Natural killer cell (primary cell): ENCODE measurements around the gene NPLOC4. TPM values are rescaled to one million over a fixed set of nuclear protein-coding genes. Genes with fewer than 3 reads are reported as not detected.

ENCODE experiments used
- ATAC-seq, 3 donors: fragments of 150-1000 bp in 2 of 3; fragments of 200-7000 bp in 1 of 3; cut with Tn5 transposase; 1 replicate in 1 of 3; 2 replicates in 2 of 3; pipeline ENCODE4 v1.10.0; 2021; ENCODE audit warnings: mild to moderate bottlenecking in 2 of 3, moderate library complexity in 2 of 3
- DNase-seq, 2 donors: peaks; one replicate each; pipeline versions ENCODE4 v3.0.0 to v3.0.0-alpha.2; 2013 to 2021; ENCODE audit warnings: mixed read lengths in 1 of 2
- H3K27ac ChIP-seq: one replicate; pipeline ENCODE4 v1.5.1; 2013; ENCODE audit warnings: mild to moderate bottlenecking, low read length
- H3K27me3 ChIP-seq: one replicate; pipeline ENCODE4 v1.6.1; 2013; ENCODE audit warnings: low read length; ENCODE audit not compliant: control insufficient read depth, insufficient read depth
- H3K36me3 ChIP-seq: one replicate; pipeline ENCODE4 v1.6.1; 2013; ENCODE audit warnings: low read length; ENCODE audit not compliant: control insufficient read depth, insufficient read depth
- H3K4me1 ChIP-seq: one replicate; pipeline ENCODE4 v1.6.1; 2013; ENCODE audit warnings: low read length; ENCODE audit not compliant: control insufficient read depth, insufficient read depth
- H3K4me3 ChIP-seq: one replicate; pipeline ENCODE4 v1.5.1; 2013; ENCODE audit warnings: low read length
- H3K9me3 ChIP-seq: one replicate; pipeline ENCODE4 v1.6.1; 2013; ENCODE audit warnings: low read length; ENCODE audit not compliant: control insufficient read depth, insufficient read depth
- H3K27ac Mint-ChIP-seq, 2 donors: one replicate each; pipeline ENCODE4 v1.8.0; 2022; ENCODE audit warnings: mild to moderate bottlenecking in 2 of 2, mixed read lengths in 2 of 2, moderate library complexity in 1 of 2
- H3K27me3 Mint-ChIP-seq, 2 donors: one replicate each; pipeline ENCODE4 v1.8.0; 2022; ENCODE audit warnings: low read depth in 2 of 2, mixed read lengths in 2 of 2
- H3K36me3 Mint-ChIP-seq: one replicate; pipeline ENCODE4 v1.8.0; 2022; ENCODE audit warnings: mixed read lengths
- H3K4me1 Mint-ChIP-seq, 2 donors: one replicate each; pipeline ENCODE4 v1.8.0; 2022; ENCODE audit warnings: mixed read lengths in 2 of 2
- H3K4me3 Mint-ChIP-seq: one replicate; pipeline ENCODE4 v1.8.0; 2022; ENCODE audit warnings: mild to moderate bottlenecking, moderate library complexity, mixed read lengths
- H3K9me3 Mint-ChIP-seq, 2 donors: one replicate each; pipeline ENCODE4 v1.8.0; 2022; ENCODE audit warnings: mixed read lengths in 2 of 2
- CTCF ChIP-seq: fragments of 200-600 bp; IDR thresholded peaks from one replicate; pipeline ENCODE4 v1.8.0; 2022; ENCODE audit warnings: antibody characterized with exemption
- WGBS: methylation state at CpG from one replicate; pipeline ENCODE4 v1.1.7; 2013; ENCODE audit warnings: missing lambda C conversion rate; ENCODE audit not compliant: insufficient coverage; 5-methylcytosine and 5-hydroxymethylcytosine counted together
- intact Hi-C: fragments of 100-400 bp; cut with micrococcal nuclease; formaldehyde crosslinking; loops from one replicate; pipeline ENCODE4 v1.14.2; 2022
- total RNA-seq, 4 donors: library from RNA; stranded (reverse); fragments of 120-200 nt in 1 of 4; gene quantifications; one replicate each; pipeline versions ENCODE4 v1.2.3 to v1.2.4, GENCODE V29; 2013 to 2022

NPLOC4 gene
- total RNA-seq, 3 donors from 2014 or later (not counting 1 experiment from before 2014, with no cell fraction given) = 96.2 to 117 (median 99.1) TPM

GRCh38 chr17:81543756-81544155, 93.2 kb downstream of the NPLOC4 start:
- no peak overlapping the region for H3K4me3 Mint-ChIP-seq
- no peak for TF ChIP-seq CTCF
- Histone ChIP-seq H3K27ac (no peak overlapping the region), H3K9me3 (no peaks in the 10 kb centered on the region), H3K36me3 (peaks cover 59% of the 10 kb centered on the region), H3K4me1 (no peaks in the 10 kb centered on the region), H3K4me3 (no peak overlapping the region), H3K27me3 (no peaks in the 10 kb centered on the region)
- no peaks in the 10 kb centered on the region for H3K27me3 Mint-ChIP-seq
- WGBS = 97% methylated on average over 15 of the region's 15 CpGs
- intact Hi-C loops = no loop called here
- ATAC-seq = no peak
- no peak overlapping the region for H3K27ac Mint-ChIP-seq
- H3K36me3 Mint-ChIP-seq = no peaks in the 10 kb centered on the region
- no peak for DNase-seq
- H3K4me1 Mint-ChIP-seq = no peaks in the 10 kb centered on the region
- no peaks in the 10 kb centered on the region for H3K9me3 Mint-ChIP-seq

GRCh38 chr17:81543339-81543675, 93.6 kb downstream of the NPLOC4 start:
- H3K27ac ChIP-seq = no peak overlapping the region
- TF ChIP-seq CTCF = no peak
- H3K36me3 Mint-ChIP-seq = no peaks in the 10 kb centered on the region
- H3K9me3 Mint-ChIP-seq = no peaks in the 10 kb centered on the region
- no peak for DNase-seq
- H3K4me1 ChIP-seq = no peaks in the 10 kb centered on the region
- peaks cover 59% of the 10 kb centered on the region for H3K36me3 ChIP-seq
- H3K27me3 ChIP-seq = peaks cover under 1% of the 10 kb centered on the region
- WGBS = 97% methylated on average over 14 of the region's 14 CpGs
- no peak overlapping the region for H3K4me3 Mint-ChIP-seq
- H3K27ac Mint-ChIP-seq = no peak overlapping the region
- no peaks in the 10 kb centered on the region for H3K4me1 Mint-ChIP-seq
- no peaks in the 10 kb centered on the region for H3K9me3 ChIP-seq
- H3K4me3 ChIP-seq = no peak overlapping the region
- intact Hi-C loops = no loop called here
- no peak for ATAC-seq
- H3K27me3 Mint-ChIP-seq = no peaks in the 10 kb centered on the region

GRCh38 chr17:81542431-81543338, 94.2 kb downstream of the NPLOC4 start:
- Mint-ChIP-seq H3K27me3 (peaks cover 0 to 6% of the 10 kb centered on the region in 2 donors), H3K4me1 (no peaks in the 10 kb centered on the region), H3K27ac (no peak overlapping the region), H3K36me3 (no peaks in the 10 kb centered on the region), H3K4me3 (no peak overlapping the region), H3K9me3 (no peaks in the 10 kb centered on the region)
- ATAC-seq = no peak
- no peak for DNase-seq
- Histone ChIP-seq H3K36me3 (peaks cover 54% of the 10 kb centered on the region), H3K27ac (no peak overlapping the region), H3K4me1 (peaks cover 3% of the 10 kb centered on the region), H3K4me3 (no peak overlapping the region), H3K9me3 (no peaks in the 10 kb centered on the region), H3K27me3 (peaks cover 6% of the 10 kb centered on the region)
- no peak for TF ChIP-seq CTCF
- WGBS = 94% methylated on average over 15 of the region's 15 CpGs
- intact Hi-C loops = no loop called here
